ENCODE measurements around the gene QRFPR. TPM values are rescaled to one million over a fixed set of nuclear protein-coding genes. Genes with fewer than 3 reads are reported as not detected.
"Not testable (repeated sequence)": the region's sequence is repeated elsewhere in the genome, so short reads cannot be mapped to it uniquely, and the experiment has no call there.

QRFPR gene
- polyA plus RNA-seq, 3 donors, result 0.77 to 1.4 (median 0.85) TPM

DNA sequence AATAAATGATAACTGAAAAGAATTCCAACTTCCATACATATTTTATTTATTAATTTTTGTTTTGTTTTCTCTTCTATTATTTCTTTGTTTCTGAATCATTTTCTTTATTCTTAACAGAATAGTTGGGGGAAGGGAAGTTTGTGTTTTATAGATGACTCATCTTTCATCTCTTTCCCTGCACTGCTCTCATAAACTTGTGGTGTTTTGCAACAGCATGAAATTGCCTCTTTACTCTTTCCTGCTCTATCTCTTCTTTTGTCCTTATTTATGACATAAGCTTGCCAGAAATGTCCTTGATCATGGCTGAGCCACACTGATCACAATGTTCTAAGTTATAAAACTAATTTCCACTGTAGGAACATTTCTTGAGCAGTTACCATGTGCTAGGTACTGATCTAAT lies 22.3 kb downstream of the QRFPR start:
- no peak for DNase-seq (ENCODE audit: extremely low read depth in 1 of 11, low read depth in 9 of 11, low spot score in 4 of 11)

DNA sequence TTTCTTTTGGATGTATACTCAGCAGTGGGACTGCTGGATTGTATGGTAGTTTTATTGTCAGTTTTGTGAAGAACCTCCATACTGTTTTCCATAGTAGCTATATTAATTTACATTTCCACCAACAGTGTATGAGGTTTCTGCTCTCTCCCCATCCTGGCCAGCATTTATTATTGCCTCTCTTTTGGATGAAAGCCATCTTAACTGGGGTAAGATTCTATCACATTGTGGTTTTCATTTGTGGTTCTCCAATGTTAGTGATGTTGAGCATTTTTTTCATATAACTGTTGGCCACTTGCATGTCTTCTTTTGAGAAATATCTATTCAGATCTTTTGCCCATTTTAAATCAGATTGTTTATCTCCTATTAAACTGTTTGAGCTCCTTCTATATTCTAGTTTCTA lies 27.6 kb downstream of the QRFPR start:
- no peak for DNase-seq (ENCODE audit: extremely low read depth in 1 of 11, low read depth in 9 of 11, low spot score in 4 of 11)

- DNase-seq (ENCODE audit: extremely low read depth in 1 of 11, low read depth in 9 of 11, low spot score in 4 of 11), result no peak
These were observed 36.7 kb downstream of the QRFPR start for GRCh38 chr4:121344098-121344497.

- DNase-seq (ENCODE audit: extremely low read depth in 1 of 11, low read depth in 9 of 11, low spot score in 4 of 11), result no peak
These were observed 40.6 kb downstream of the QRFPR start for GRCh38 chr4:121340247-121340646.

DNA sequence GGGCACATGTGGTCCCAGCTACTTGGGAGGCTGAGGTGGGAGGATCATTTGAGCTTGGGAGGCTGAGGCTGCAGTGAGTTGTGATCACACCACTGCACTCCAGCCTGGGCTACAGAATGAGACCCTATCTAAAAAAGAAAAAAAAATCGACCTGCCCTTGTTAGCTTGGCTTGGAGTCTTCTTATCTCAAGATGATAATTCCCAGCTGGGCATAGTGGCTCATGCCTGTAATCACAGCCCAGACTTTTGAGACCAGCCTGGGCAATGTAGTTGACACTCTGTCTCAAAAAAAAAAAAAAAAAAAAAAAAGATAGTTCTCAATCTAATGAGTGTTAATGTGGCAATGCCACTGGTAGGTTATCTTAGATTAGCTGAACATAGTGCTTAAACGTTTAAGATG lies 41.0 kb downstream of the QRFPR start:
- DNase-seq (ENCODE audit: extremely low read depth in 1 of 11, low read depth in 9 of 11, low spot score in 4 of 11), result no peak

GRCh38 chr4:121339307-121339706 lies 41.5 kb downstream of the QRFPR start:
- no peak for DNase-seq (ENCODE audit: extremely low read depth in 1 of 11, low read depth in 9 of 11, low spot score in 4 of 11)

DNA sequence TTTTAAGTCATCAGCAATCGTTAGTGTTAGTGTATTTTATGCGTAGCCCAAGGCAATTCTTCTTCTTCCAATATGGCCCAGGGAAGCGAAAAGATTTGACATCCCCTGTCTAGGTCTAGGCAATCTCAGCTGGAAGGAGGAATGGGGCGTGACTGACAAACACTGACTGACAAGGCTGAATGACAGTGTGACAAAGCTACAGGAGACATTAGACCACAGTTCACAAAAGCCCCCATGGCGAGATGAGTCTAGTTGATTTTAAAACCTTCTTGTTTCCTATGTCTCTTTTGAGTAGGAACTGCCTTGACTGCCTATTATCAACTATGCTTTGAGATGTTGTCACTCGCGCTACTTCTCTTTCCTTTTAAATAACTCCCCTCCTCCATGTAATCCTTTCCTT lies 42.3 kb downstream of the QRFPR start:
- no peak for DNase-seq (ENCODE audit: extremely low read depth in 1 of 11, low read depth in 9 of 11, low spot score in 4 of 11)

DNA sequence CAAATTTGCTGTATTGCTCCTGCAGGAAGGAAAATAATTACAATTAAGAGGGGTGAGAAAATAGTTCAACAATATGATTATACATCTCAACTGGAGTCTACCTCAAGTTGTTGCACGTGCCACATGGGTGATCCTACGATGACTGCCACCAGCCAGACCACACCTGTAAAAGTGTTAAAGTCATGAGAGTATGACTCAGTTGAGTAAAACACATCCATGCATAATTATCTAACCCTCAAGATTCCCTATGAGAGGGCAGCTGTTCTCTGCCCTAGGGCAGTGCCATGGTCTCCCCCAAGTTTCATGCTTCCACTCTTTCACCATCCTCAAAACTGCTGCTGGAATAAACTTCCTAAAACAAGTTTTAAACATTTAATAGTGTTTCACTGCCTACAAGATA lies 44.1 kb downstream of the QRFPR start:
- no peak for DNase-seq (ENCODE audit: extremely low read depth in 1 of 11, low read depth in 9 of 11, low spot score in 4 of 11)

GRCh38 chr4:121330180-121330665 lies 50.6 kb downstream of the QRFPR start:
- no peak for DNase-seq (ENCODE audit: extremely low read depth in 1 of 11, low read depth in 9 of 11, low spot score in 4 of 11)

GRCh38 chr4:121326597-121326996 lies 54.2 kb downstream of the QRFPR start:
- DNase-seq (ENCODE audit: extremely low read depth in 1 of 11, low read depth in 9 of 11, low spot score in 4 of 11), result no peak

DNA sequence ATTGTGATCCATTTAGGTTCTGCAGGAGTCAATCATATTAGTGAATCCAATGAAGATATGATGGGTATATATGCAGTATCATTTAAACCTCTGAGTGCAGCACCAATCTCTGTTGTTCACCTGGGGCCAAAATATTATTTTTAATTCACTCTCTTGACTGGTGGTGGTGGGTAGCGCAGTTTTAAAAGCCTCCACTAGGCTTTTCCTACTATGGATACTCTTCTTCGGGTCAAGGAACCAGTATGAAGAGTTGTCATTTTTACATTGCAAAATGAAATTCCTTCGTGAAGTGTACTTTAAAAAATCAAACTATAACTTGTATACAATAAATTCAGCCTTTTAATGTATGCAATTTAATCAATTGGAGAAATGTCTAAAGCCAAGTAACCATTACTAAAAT lies 56.5 kb downstream of the QRFPR start:
- no peak for DNase-seq (ENCODE audit: extremely low read depth in 1 of 11, low read depth in 9 of 11, low spot score in 4 of 11)

- DNase-seq (ENCODE audit: extremely low read depth in 1 of 11, low read depth in 9 of 11, low spot score in 4 of 11), result peak in 3 of 11 donors; percentile 3 to 17 (median 12)
These were observed 59.4 kb downstream of the QRFPR start for GRCh38 chr4:121321466-121321865.

DNA sequence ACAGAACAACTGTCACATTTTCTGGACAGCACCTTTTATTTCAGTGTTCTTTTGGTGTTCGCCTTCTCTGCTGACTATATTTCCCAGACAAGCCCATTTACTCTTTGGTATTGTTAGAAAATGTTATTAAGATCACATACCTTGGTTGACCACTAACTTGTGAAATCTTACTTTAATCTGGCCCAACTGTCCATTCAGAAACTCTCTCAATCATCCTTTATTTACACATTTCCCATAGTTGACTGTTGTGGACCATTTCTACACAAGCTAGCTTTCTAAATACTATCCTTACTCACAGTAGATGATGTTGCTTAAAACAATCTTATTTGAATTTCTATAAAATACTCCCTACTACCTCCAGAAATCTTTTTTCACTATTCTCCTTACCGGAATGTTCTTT lies 64.7 kb downstream of the QRFPR start:
- DNase-seq (ENCODE audit: extremely low read depth in 1 of 11, low read depth in 9 of 11, low spot score in 4 of 11), result no peak

DNA sequence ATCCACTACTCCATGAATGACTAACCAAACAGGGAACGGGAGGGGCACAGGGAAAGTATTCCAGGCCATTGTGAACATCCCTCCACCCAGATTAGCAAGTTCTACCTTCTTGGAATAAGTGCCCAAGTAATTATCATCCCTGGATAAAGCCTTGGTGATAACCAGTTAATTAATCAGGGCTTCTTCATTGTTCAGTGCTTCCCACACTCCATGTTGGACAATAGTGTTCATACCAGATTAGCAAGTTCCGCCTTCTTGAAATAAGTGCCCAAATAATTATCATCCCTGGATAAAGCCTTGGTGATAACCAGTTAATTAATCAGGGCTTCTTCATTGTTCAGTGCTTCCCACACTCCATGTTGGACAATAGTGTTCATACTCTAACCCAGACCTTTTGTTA lies 67.4 kb downstream of the QRFPR start:
- not testable (repeated sequence) for DNase-seq (ENCODE audit: extremely low read depth in 1 of 11, low read depth in 9 of 11, low spot score in 4 of 11)

DNA sequence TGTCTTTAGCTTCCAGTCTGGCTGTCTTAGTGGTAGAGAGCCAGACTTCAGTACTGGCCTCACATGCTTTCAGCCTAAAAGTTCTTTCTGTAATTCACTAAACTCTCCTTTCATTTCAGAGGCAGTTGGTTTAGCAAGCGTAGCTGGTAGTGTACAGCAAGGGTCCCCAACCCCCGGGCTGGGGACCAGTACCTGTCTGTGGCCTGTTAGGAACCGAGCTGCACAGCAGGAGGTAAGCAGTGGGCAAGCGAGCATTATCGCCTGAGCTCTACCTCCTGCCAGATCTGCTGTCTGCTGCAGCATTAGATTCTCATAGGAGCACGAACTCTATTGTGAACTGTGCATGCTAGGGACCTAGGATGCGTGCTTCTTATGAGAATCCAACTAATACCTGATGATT lies 72.0 kb downstream of the QRFPR start:
- DNase-seq (ENCODE audit: extremely low read depth in 1 of 11, low read depth in 9 of 11, low spot score in 4 of 11), result no peak

DNA sequence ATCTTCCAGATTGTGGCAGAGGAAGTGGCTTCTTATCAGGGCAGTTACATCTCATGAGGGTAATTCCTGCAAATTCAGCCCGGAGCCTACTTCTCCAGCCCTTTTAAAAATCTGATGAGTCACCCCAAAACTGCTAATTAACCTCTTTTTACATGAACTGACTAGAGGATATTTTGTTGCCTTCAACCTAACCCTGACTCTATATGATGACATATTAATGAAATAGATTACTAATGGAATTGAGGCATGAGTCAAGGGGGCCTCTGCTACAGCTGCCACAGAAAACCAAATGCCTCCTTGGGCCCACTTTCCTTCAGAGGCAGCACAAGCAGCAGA lies 72.5 kb downstream of the QRFPR start:
- DNase-seq (ENCODE audit: extremely low read depth in 1 of 11, low read depth in 9 of 11, low spot score in 4 of 11), result no peak

- peak in 3 of 11 donors; percentile 2 to 5 (median 4) for DNase-seq (ENCODE audit: extremely low read depth in 1 of 11, low read depth in 9 of 11, low spot score in 4 of 11)
These were observed 73.1 kb downstream of the QRFPR start for GRCh38 chr4:121307445-121308327.

- no peak for DNase-seq (ENCODE audit: extremely low read depth in 1 of 11, low read depth in 9 of 11, low spot score in 4 of 11)
These were observed 73.9 kb downstream of the QRFPR start for GRCh38 chr4:121306931-121307330.

DNA sequence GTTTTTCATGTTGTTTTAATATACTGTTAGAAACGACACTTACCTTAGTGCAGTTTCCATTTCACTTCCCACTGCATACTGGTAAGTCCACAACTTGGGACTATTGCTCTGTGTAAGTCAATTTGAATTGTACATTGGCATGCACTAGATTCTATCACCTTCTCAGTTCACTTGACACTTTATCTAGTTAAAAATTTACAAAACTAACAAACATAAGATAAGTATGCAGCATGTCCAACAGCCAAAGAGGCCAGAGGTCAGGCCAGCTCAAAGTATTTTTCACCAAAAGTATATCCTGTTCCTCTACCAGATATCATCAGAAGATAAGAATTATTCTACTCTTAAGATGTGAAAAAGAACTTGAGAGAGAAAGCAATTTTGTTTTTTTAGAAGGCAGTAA lies 75.9 kb downstream of the QRFPR start:
- no peak for DNase-seq (ENCODE audit: extremely low read depth in 1 of 11, low read depth in 9 of 11, low spot score in 4 of 11)

DNA sequence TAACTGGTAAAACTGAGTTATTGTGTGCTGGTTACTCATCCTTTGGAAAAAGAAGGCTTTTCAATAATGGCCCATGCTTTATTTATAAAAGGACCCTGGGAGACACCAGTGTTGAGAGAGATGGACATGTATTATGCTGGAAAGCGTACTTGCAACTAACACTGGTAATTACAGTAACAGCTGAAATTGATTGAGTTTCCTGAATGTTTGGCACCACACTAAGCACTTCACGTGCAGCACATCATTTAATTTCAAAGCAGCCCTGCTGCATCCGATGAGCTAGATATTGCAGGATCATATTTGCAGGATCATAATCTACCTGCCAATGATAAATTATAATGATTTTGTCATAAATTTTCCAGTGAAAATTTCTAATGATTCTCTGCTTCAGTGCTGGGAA lies 81.5 kb downstream of the QRFPR start:
- DNase-seq (ENCODE audit: extremely low read depth in 1 of 11, low read depth in 9 of 11, low spot score in 4 of 11), result no peak

- no peak for DNase-seq (ENCODE audit: extremely low read depth in 1 of 11, low read depth in 9 of 11, low spot score in 4 of 11)
These were observed 97.5 kb downstream of the QRFPR start for GRCh38 chr4:121283319-121283718.
